Measurements from ENCODE around the gene PAPPA.
A peak's percentile ranks its signal among the peaks of the same experiment; 100 is the strongest.

PAPPA gene

DNA sequence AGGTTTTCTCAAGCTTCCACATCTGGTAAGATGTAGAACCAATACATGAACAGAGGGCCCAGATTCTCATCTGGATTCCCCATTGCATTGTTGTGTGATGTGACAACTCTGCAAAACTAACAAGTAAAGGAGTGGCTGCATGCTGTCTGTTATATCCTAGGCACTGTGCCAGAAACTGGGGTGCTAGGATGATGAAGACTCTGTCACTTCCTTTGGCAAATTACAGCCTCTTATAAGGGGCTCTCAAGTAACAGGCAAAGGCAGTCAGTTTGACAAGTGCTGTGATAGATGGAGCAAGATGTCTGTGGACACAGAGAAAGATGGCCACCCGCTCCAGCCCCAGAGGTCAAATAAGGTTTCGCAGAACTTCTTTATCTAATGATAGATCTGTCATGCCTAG lies 115.7 kb downstream of the PAPPA start:
- intact Hi-C loops (cut with DNase I): no loop called here

GRCh38 chr9:116270546-116270945 lies 117.0 kb downstream of the PAPPA start:
- intact Hi-C loops (cut with DNase I): no loop called here
- no peak for DNase-seq

More for the DNA sequence above, 115.7 kb downstream of the PAPPA start:
- DNase-seq: no peak

- no peak for DNase-seq
- intact Hi-C loops (cut with DNase I): no loop called here
Observed at GRCh38 chr9:116271340-116271739, 117.7 kb downstream of the PAPPA start.

DNA sequence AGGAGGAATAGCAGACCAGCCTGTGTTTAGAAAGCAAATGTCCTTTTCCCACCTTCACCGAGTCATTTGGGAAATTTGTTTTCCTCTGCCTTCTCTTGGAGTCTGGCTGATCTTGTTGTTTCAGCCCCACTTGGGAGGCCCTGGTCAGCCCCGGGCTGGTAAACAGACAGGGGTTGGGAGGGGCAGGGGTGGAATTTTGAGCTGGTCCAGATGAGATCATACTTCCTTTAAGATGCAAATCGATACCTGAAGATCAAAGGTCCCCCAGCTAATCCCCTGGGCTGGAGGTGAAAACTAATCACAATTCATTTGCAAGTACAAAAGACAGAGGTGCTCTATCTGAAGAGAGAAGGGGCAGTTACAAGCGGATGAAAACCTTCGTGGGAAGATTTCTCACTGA lies 118.4 kb downstream of the PAPPA start:
- peak in 1 of 10 donors; percentile 44 for DNase-seq
- intact Hi-C loops (cut with DNase I): no loop called here

DNA sequence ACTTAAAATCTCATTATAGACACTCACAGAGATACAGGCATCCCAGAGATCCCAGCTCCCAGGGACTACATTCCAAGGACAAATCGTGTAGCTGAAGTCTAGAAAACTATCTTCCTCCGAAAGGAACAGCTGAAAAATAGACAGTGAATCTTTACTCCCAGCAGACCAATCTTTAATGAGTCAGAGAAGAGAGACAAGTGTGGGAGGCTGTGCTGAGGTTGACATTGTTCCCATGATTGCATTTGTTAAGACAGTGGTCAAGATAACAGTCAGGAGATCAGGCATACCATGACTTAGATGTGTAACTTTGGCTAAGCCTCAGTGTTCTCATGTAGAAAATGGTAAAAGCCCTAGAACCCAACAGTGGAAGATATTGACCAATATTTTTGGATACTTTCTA lies 120.7 kb downstream of the PAPPA start:
- DNase-seq: no peak
- intact Hi-C loops (cut with DNase I): no loop called here

GRCh38 chr9:116275418-116276195 lies 122.0 kb downstream of the PAPPA start:
- intact Hi-C loops (cut with DNase I): no loop called here
- DNase-seq: no peak

GRCh38 chr9:116276196-116276493 lies 122.6 kb downstream of the PAPPA start:
- DNase-seq: no peak

DNA sequence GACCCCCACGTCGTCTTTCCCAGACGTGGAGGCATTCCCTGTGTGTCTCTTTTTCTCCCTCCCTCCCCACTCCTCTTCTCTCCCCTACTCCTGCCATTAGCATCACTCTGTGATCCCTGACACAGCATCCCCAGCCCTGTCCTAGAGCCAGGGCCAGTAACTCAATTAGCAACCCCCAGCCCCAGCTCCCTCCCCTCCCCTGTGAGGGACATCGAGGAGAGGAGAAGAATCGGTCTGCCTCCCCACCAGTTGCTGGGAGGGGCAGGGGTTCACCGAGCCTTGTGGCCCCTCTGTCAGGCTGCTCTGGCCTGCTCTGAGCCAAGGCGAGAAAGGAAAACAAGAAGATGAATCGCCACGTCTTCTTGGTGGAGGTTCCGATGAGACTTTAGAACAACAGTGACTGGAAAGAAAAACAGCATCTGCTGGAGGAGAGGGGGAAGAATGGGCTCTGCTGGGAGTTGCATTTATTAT lies 123.1 kb downstream of the PAPPA start:
- intact Hi-C loops (cut with DNase I): no loop called here
- peak in 1 of 10 donors; percentile 57 for DNase-seq

More at GRCh38 chr9:116276196-116276493, 122.6 kb downstream of the PAPPA start:
- intact Hi-C loops (cut with DNase I): no loop called here

GRCh38 chr9:116278326-116278725 lies 124.7 kb downstream of the PAPPA start:
- DNase-seq: no peak
- intact Hi-C loops (cut with DNase I): no loop called here

GRCh38 chr9:116279230-116279629 lies 125.6 kb downstream of the PAPPA start:
- peak in 1 of 10 donors; percentile 60 for DNase-seq
- intact Hi-C loops (cut with DNase I): no loop called here

GRCh38 chr9:116280529-116280928 lies 126.9 kb downstream of the PAPPA start:
- intact Hi-C loops (cut with DNase I): no loop called here
- DNase-seq: peak in 1 of 10 donors; percentile 58

DNA sequence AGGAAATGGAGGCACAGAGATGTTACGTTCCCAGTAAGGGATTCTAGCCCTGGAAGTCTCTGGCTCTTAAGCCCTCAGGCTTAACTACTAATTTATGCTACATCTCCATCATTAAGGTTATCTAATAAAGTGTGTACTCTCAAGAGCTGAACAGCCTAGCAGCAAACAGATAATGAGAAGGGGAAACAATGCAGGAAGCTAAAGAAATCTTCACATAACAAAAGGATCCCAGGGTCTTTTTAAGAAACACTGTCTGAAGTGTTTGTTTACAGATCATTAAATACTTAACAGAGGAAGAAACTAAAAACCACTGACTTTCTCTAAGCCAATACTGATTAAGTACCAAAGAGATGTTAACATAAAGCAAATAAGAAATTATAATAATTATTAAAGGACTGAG lies 129.0 kb downstream of the PAPPA start:
- DNase-seq: no peak
- intact Hi-C loops (cut with DNase I): no loop called here

GRCh38 chr9:116284518-116284917 lies 130.9 kb downstream of the PAPPA start:
- intact Hi-C loops (cut with DNase I): no loop called here
- no peak for DNase-seq

DNA sequence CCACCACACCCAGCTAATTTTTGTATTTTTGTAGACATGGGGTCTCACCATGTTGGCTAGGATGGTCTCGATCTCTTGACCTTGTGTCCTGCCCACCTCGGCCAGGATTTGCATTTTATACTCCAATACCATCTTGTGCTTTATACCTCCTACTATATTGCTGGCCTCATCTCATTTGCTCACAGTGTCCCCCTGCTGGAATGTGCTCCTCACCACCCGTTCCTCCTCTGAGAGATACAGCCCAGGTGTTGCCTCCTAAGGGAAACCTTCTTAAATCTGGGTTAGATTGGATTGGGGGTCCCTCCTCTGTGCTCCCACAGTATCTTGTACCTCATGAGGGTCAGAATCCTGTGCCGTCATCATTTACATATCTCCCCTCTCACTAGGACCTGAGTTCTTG lies 131.7 kb downstream of the PAPPA start:
- intact Hi-C loops (cut with DNase I): no loop called here
- DNase-seq: no peak

GRCh38 chr9:116286297-116286696 lies 132.7 kb downstream of the PAPPA start:
- no peak for DNase-seq
- intact Hi-C loops (cut with DNase I): no loop called here

DNA sequence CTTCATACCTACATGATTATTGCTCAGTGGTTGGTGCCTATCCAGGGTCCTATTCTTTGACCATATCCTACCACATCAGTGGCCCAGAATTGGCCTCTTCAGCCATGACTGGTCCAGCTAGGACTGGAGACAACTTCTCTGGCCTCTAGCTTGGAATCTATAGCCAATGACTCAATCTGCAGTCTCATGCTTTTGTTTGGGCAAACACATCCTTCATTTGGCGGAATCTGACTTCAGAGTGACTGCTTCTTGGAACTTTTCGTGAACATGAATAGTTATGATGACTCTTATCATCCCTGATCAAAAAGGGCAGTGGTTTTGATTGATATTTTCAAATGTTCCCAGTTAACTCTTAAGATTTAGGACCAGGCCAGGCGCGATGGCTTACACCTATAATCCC lies 134.1 kb downstream of the PAPPA start:
- intact Hi-C loops (cut with DNase I): no loop called here
- DNase-seq: no peak

DNA sequence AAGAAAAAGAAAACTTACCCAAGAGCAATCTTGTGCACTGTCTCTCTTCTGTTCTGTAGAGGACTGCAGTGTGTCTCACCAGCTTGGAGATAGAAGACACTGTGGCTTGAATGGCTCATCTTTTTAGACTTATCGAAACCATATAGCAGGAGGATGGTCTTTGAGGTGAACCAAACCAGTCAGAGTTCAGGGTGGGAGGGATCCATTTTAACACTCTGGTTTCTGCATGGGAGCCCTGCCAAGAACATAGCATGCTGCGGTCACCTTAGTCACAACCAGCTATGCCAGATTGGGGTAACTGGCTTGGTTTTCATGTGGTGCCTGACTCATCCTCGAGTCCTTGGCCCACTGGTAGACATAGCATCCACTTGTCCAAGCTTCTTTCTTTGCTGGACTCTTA lies 135.1 kb downstream of the PAPPA start:
- no peak for DNase-seq
- intact Hi-C loops (cut with DNase I): no loop called here

GRCh38 chr9:116297346-116297745 lies 143.8 kb downstream of the PAPPA start:
- intact Hi-C loops (cut with DNase I): no loop called here
- no peak for DNase-seq

- DNase-seq: no peak
- intact Hi-C loops (cut with DNase I): no loop called here
Observed at GRCh38 chr9:116298249-116298648, 144.7 kb downstream of the PAPPA start.

- DNase-seq: no peak
- intact Hi-C loops (cut with DNase I): no loop called here
Observed at GRCh38 chr9:116298878-116299391, 145.3 kb downstream of the PAPPA start.

DNA sequence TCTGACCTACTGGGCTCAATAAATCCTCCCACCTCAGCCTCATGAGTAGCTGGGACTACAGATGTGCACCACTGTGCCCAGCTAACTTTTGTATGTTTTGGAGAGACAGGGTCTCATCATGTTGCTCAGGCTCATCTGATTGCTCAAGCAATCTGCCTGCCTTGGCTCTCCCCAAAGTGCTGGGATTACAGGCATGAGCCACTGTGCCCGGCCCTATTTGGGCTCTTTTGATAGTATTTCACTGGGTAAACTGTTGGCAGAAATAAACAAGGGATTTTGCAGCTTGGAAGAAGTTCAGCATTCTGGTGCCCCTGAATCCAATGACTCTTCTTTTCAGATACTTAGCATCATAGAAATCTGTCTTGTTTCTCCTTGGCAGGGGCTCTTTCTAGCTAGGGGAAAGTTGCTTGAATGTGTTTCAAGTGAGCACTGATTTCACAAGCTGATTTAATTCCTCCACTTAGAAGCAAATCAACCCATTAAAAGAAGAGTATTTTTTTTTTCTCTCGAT lies 146.8 kb downstream of the PAPPA start:
- DNase-seq: no peak

DNA sequence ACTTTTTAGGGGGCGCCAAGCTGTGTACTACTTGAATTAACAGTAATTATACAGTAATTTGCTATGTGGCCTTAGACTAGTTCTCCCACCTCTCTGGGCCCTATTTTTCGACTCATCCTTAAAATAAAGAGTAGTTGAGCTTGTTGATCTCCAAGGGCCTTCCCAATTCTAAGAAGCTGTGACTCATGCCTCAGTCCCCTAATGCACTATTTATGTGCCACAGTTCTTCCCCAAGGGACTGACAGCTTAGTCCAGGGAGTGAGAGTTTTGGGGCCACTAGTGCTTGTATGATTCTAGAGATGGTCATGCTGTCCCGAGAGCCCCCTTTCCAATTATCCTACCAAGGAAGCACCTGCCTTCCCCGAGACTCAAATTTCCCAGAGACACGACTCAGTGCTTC lies 149.7 kb downstream of the PAPPA start:
- intact Hi-C loops (cut with DNase I): no loop called here
- DNase-seq: no peak

More for the DNA sequence above, 146.8 kb downstream of the PAPPA start:
- intact Hi-C loops (cut with DNase I): no loop called here

Measured in posterior cingulate gyrus (tissue), 11 donors.